PFSK-1 (cell line): ENCODE data around the gene GPR22.

ENCODE experiments used
- POLR2AphosphoS5 ChIP-seq: IDR thresholded peaks from 2 replicates; pipeline ENCODE4 v1.6.1; 2012; ENCODE audit warnings: low read depth, mild to moderate bottlenecking, control low read depth, low read length, moderate library complexity
- REST ChIP-seq, 2 experiments: IDR thresholded peaks; 2 replicates each; pipeline versions ENCODE4 v1.6.1 to v1.8.0; 2011 to 2012; ENCODE audit warnings: low read depth in 2 of 2, low read length in 2 of 2, control low read depth in 1 of 2, inconsistent platforms in 1 of 2, mild to moderate bottlenecking in 1 of 2, moderate library complexity in 1 of 2; ENCODE audit not compliant: insufficient read depth in 1 of 2
- SIN3A ChIP-seq: IDR thresholded peaks from 2 replicates; pipeline ENCODE4 v1.6.1; 2012; ENCODE audit warnings: mild to moderate bottlenecking, low read length, moderate library complexity, borderline replicate concordance; ENCODE audit not compliant: insufficient read depth
- TAF1 ChIP-seq: IDR thresholded peaks from 2 replicates; pipeline ENCODE4 v1.6.1; 2012; ENCODE audit warnings: low read length, control low read depth, borderline replicate concordance; ENCODE audit not compliant: insufficient read depth

DNA sequence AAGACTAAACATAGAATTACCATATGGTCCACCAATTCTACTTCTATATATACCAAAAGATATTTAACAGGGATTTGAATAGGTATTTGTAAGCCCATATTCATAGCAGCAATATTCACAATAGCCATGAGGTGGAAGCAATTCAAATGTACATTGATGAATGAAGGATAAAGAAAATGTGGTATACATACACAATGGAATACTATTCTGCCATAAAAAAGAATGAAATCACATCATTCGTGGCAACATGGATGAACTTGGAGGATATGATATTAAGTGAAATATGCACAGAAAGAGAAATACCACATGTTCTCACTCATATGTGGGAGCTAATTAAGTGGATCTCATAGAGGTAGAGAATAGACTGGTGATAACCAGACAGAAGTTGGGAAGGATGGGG lies 34.1 kb upstream of the GPR22 start:
- TF ChIP-seq REST (IDR thresholded peaks at IDR 0.05; ENCODE audit: insufficient read depth in 1 of 2, low read depth in 2 of 2, low read length in 2 of 2) (no peak), TAF1 (no peak), POLR2AphosphoS5 (no peak), SIN3A (no peak)
